ENCODE results near the gene LSM4. TPM values are rescaled to one million over a fixed set of nuclear protein-coding genes. Genes with fewer than 3 reads are reported as not detected.

Gene LSM4
- total and polyA plus RNA-seq, 2 donors (not counting 3 experiments of a cell fraction or from before 2014, with no cell fraction given): 118 to 119 TPM

DNA sequence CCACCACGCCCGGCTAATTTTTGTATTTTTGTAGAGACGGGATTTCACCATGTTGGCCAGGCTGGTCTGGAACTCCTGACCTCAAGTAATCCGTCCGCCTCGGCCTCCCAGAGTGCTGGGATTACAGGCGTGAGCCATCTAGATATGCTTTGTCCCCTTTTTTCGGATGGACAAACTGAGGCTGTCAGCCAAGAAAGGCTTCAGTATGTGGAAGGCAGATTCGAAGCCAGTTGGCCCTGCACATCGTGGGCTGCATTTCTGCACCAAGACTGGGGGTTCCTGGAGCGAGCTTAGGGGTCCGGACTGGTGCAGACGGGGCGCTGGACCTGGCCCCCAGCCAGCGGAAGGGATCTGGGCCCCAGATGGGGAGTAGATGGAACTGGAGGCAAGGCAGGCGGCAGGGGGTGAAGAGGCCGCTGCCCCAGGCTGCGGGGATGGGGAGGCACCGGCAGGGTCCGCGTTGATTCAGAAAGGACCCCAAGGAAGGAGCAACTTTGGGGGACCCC is 31.8 kb downstream of the LSM4 start:
- dilution Hi-C loops (cut with MboI; ENCODE audit: extremely low pct_ligation_motif_present, low sequenced_read_pairs): no loop called here
- ChIA-PET CTCF (interaction anchor here (1.4 to 3.8 kb wide), 3 partner anchors 10 to 37 kb away, joined by 5 to 64 read pairs (median 21); partner anchors contain the start of gene JUND), POLR2A (interaction anchor here (0.9 to 4.2 kb wide), 2 partner anchors 10 to 13 kb away, joined by 3 to 100 read pairs; partner anchors contain the start of gene JUND)
- intact Hi-C loops (cut with micrococcal nuclease): no loop called here
- H3K27me3 ChIP-seq (ENCODE audit: control insufficient read depth in 2 of 2, insufficient read depth in 2 of 2, low read length in 2 of 2): no peaks in the 10 kb centered on the region
- TF ChIP-seq POLR2AphosphoS5 (IDR thresholded peaks at IDR 0.05; ENCODE audit: insufficient read depth, low read depth, low read length) (no peak), GATA2 (IDR thresholded peaks at IDR 0.05; ENCODE audit: insufficient read depth, insufficient read length, low read depth, low read length) (no peak), POLR2A (IDR thresholded peaks at IDR 0.05; ENCODE audit: low read depth, low read length) (no peak), FOS (IDR thresholded peaks at IDR 0.05; ENCODE audit: borderline replicate concordance, insufficient read depth, low read length) (no peak), MYC (IDR thresholded peaks at IDR 0.05; ENCODE audit: low read depth, low read length) (no peak), EZH2 (IDR thresholded peaks at IDR 0.05; ENCODE audit: borderline replicate concordance, low read depth, low read length, severe bottlenecking) (no peak), JUN (IDR thresholded peaks at IDR 0.05; ENCODE audit: borderline replicate concordance, insufficient read depth, insufficient read length, low read depth) (no peak)
- TF ChIP-seq, protein P1, sequence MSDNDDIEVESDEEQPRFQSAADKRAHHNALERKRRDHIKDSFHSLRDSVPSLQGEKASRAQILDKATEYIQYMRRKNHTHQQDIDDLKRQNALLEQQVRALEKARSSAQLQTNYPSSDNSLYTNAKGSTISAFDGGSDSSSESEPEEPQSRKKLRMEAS (IDR thresholded peaks at IDR 0.05; ENCODE audit: insufficient read depth, insufficient read length): no peak
- H4K20me1 ChIP-seq (replicated peaks; ENCODE audit: control insufficient read depth, extremely low read depth, insufficient read depth, low read length): no peaks in the 10 kb centered on the region
- H3K9me1 ChIP-seq (replicated peaks; ENCODE audit: control insufficient read depth, extremely low read depth, insufficient read depth, low read length): no peaks in the 10 kb centered on the region
- H3K36me3 ChIP-seq (ENCODE audit: control insufficient read depth in 2 of 2, extremely low read depth in 1 of 2, insufficient read depth in 2 of 2, low read length in 2 of 2): no peaks in the 10 kb centered on the region
- H3K4me1 ChIP-seq (ENCODE audit: control insufficient read depth, extremely low read depth, insufficient read depth, low read length): peaks cover 16% of the 10 kb centered on the region
- H3K4me2 ChIP-seq (ENCODE audit: insufficient read depth, low read length): peak overlapping the region; percentile 44
- BruUV-seq (replicated peaks): no TSS peak
- no peak overlapping the region for H3K9ac ChIP-seq (replicated peaks; ENCODE audit: extremely low read depth, insufficient read depth, low read length)
- H3K4me3 ChIP-seq (replicated peaks in 1 of 3; ENCODE audit: insufficient read depth in 1 of 3, low read depth in 1 of 3, low read length in 3 of 3): peak overlapping the region in 1 of 3 experiments; percentile 56
- DNase-seq (ENCODE audit: low read depth, low spot score) (no peak), FAIRE-seq (no peak)
- H3K9me3 ChIP-seq (replicated peaks; ENCODE audit: control insufficient read depth, insufficient read depth, low read length): no peaks in the 10 kb centered on the region
- H3K27ac ChIP-seq (ENCODE audit: insufficient read depth, low read depth, low read length): no peak overlapping the region
- peak overlapping the region; percentile 94 for H2AFZ ChIP-seq (ENCODE audit: low read depth, low read length)
- no peaks in the 10 kb centered on the region for H3K79me2 ChIP-seq (ENCODE audit: control insufficient read depth, insufficient read depth, low read length)
